Esophagus muscularis mucosa (tissue), 3 donors: ENCODE measurements around the gene SLC35B2.

Experiments
- EP300 ChIP-seq: sonication (generic); formaldehyde crosslinking; IDR thresholded peaks from one replicate; pipeline ENCODE4 v1.6.1; 2017; ENCODE audit warnings: antibody characterized with exemption
- TF ChIP-seq, protein P1 (sequence below), 3 experiments: fragments of 200-600 bp in 2 of 3; fragments of 450-650 bp in 1 of 3; sonication (generic) in 2 of 3; IDR thresholded peaks; one replicate each; pipeline ENCODE4 v1.5.1; 2017 to 2019; ENCODE audit warnings: antibody characterized with exemption in 3 of 3, mild to moderate bottlenecking in 2 of 3, moderate library complexity in 1 of 3

DNA sequence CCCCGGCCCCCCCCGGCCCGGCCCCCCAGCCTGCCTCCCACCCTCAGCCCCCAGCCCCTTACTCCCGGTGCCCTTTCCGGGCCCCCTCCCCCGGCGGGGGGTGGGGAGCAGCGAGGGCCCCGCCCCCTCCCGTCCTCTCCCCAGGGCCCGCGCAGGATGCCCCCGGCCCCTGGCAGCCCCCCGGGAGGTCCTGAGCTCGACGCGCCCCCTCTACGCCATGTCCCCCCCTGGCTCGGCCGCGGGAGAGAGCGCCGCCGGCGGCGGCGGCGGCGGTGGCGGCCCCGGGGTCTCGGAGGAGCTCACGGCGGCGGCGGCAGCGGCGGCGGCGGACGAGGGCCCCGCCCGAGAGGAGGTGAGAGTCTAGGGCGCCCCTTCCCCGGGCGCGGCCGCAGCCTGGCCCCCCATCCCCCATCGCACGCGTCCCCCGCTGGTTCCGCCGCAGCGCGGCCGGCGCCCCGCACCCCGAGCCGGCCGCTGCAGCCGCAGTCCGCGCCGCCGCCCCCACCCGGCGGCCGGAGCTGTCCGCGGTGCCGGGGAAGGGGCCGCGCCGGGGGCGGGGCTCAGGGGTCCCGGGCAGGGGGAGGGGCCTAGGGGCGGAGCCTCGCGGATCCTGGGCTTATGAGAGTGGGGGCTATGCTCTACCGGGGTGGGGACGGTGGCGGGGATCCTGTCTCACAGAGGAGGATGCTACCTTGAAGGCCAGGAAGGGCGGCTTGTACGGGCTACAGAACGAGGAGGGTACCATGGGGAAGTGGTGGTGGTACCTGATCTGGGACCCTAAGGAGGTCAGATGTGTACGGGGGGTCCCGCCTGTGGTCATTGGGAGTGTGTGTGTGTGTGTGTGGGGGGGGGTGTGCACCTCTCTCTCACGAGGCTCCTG lies 13.4 kb upstream of the SLC35B2 start:
- TF ChIP-seq, protein P1, sequence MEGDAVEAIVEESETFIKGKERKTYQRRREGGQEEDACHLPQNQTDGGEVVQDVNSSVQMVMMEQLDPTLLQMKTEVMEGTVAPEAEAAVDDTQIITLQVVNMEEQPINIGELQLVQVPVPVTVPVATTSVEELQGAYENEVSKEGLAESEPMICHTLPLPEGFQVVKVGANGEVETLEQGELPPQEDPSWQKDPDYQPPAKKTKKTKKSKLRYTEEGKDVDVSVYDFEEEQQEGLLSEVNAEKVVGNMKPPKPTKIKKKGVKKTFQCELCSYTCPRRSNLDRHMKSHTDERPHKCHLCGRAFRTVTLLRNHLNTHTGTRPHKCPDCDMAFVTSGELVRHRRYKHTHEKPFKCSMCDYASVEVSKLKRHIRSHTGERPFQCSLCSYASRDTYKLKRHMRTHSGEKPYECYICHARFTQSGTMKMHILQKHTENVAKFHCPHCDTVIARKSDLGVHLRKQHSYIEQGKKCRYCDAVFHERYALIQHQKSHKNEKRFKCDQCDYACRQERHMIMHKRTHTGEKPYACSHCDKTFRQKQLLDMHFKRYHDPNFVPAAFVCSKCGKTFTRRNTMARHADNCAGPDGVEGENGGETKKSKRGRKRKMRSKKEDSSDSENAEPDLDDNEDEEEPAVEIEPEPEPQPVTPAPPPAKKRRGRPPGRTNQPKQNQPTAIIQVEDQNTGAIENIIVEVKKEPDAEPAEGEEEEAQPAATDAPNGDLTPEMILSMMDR (IDR thresholded peaks at IDR 0.05), result no peak
- no peak for TF ChIP-seq EP300
